GM23338 (cell line): ENCODE data around the gene SEMA7A. TPM values are rescaled to one million over a fixed set of nuclear protein-coding genes. Genes with fewer than 3 reads are reported as not detected.

ENCODE experiments used
- CREB1 ChIP-seq: fragments of 250-450 bp; sonication (Bioruptor Pico); IDR thresholded peaks from 2 replicates; pipeline ENCODE4 v1.5.0; 2020; ENCODE audit warnings: low read depth, mild to moderate bottlenecking, moderate library complexity
- EZH2phosphoT487 ChIP-seq: fragments of 200-600 bp; sonication (generic); IDR thresholded peaks from one replicate; pipeline ENCODE4 v1.8.1; 2018; ENCODE audit warnings: antibody characterized with exemption; ENCODE audit not compliant: unreplicated experiment
- JUNB ChIP-seq: IDR thresholded peaks from one replicate; pipeline ENCODE4 v1.6.1; 2016; ENCODE audit warnings: antibody characterized with exemption; ENCODE audit not compliant: unreplicated experiment
- NANOG ChIP-seq: IDR thresholded peaks from 2 replicates; pipeline ENCODE4 v1.6.1; 2016; ENCODE audit warnings: antibody characterized with exemption, borderline replicate concordance
- ZNF114 ChIP-seq: fragments of 250-450 bp; sonication (Bioruptor Pico); IDR thresholded peaks from 2 replicates; pipeline ENCODE4 v1.5.0; 2020; ENCODE audit warnings: mild to moderate bottlenecking, moderate library complexity
- polyA plus RNA-seq: library from polyadenylated mRNA; unstranded; fragments of >200 nt; fragmentation: Nextera tagmentation; extraction: Ambion mirVana; gene quantifications from 2 replicates; pipeline ENCODE4 v1.2.1, GENCODE V29; 2016
- total RNA-seq: library from RNA; depleted of rRNA; stranded (reverse); fragments of >200 nt; shearing (Covaris generic); gene quantifications from 2 replicates; pipeline ENCODE4 v1.2.3, GENCODE V29; 2014
- TF ChIP-seq, protein P1 (sequence below): fragments of 250-450 bp; sonication (Bioruptor Pico); IDR thresholded peaks from 2 replicates; pipeline ENCODE4 v1.5.0; 2020; ENCODE audit warnings: mild to moderate bottlenecking, moderate library complexity
- TF ChIP-seq, protein P2 (sequence below): IDR thresholded peaks from one replicate; pipeline ENCODE4 v1.6.1; 2018; ENCODE audit warnings: antibody characterized with exemption; ENCODE audit not compliant: unreplicated experiment

The SEMA7A gene
- total and polyA plus RNA-seq, 2 experiments from 2014 or later, result 2.0 to 14.1 TPM

DNA sequence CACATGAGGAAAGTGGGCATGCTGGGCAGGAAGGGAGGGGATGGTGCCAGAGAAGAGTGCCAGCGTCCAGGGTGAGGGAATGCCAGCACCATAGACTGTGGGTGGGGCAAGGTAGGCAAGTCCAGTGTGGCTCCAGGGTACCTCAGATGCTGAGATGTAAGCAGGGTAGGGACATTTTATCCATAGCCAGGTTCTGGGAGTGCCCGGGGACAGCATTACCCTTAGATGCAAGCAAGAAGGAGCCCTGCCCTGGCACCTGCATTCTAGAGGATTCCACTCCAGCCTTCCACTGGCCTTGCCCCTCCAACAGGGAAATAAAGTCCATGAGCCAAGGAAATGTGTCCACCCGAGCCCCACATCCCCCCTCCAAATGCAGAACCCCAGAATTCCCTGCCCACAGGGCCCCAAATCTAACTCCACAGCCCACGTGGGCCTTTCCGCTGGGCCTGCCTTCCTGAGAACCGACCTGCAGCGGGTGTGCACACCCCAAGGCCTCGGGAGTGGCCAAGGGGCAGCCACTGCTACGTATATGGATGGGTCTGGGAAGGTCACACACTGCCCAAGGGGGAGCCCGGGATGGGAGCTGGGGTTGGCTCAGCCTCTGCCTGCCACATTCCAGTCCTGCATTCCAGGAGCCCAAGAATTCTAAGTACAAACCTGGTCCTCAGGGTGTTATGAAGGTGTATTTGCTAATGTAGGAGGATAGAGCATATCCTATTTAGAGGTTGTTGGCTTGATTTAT is 46.0 kb downstream of the SEMA7A start (continued):
- TF ChIP-seq, protein P1, sequence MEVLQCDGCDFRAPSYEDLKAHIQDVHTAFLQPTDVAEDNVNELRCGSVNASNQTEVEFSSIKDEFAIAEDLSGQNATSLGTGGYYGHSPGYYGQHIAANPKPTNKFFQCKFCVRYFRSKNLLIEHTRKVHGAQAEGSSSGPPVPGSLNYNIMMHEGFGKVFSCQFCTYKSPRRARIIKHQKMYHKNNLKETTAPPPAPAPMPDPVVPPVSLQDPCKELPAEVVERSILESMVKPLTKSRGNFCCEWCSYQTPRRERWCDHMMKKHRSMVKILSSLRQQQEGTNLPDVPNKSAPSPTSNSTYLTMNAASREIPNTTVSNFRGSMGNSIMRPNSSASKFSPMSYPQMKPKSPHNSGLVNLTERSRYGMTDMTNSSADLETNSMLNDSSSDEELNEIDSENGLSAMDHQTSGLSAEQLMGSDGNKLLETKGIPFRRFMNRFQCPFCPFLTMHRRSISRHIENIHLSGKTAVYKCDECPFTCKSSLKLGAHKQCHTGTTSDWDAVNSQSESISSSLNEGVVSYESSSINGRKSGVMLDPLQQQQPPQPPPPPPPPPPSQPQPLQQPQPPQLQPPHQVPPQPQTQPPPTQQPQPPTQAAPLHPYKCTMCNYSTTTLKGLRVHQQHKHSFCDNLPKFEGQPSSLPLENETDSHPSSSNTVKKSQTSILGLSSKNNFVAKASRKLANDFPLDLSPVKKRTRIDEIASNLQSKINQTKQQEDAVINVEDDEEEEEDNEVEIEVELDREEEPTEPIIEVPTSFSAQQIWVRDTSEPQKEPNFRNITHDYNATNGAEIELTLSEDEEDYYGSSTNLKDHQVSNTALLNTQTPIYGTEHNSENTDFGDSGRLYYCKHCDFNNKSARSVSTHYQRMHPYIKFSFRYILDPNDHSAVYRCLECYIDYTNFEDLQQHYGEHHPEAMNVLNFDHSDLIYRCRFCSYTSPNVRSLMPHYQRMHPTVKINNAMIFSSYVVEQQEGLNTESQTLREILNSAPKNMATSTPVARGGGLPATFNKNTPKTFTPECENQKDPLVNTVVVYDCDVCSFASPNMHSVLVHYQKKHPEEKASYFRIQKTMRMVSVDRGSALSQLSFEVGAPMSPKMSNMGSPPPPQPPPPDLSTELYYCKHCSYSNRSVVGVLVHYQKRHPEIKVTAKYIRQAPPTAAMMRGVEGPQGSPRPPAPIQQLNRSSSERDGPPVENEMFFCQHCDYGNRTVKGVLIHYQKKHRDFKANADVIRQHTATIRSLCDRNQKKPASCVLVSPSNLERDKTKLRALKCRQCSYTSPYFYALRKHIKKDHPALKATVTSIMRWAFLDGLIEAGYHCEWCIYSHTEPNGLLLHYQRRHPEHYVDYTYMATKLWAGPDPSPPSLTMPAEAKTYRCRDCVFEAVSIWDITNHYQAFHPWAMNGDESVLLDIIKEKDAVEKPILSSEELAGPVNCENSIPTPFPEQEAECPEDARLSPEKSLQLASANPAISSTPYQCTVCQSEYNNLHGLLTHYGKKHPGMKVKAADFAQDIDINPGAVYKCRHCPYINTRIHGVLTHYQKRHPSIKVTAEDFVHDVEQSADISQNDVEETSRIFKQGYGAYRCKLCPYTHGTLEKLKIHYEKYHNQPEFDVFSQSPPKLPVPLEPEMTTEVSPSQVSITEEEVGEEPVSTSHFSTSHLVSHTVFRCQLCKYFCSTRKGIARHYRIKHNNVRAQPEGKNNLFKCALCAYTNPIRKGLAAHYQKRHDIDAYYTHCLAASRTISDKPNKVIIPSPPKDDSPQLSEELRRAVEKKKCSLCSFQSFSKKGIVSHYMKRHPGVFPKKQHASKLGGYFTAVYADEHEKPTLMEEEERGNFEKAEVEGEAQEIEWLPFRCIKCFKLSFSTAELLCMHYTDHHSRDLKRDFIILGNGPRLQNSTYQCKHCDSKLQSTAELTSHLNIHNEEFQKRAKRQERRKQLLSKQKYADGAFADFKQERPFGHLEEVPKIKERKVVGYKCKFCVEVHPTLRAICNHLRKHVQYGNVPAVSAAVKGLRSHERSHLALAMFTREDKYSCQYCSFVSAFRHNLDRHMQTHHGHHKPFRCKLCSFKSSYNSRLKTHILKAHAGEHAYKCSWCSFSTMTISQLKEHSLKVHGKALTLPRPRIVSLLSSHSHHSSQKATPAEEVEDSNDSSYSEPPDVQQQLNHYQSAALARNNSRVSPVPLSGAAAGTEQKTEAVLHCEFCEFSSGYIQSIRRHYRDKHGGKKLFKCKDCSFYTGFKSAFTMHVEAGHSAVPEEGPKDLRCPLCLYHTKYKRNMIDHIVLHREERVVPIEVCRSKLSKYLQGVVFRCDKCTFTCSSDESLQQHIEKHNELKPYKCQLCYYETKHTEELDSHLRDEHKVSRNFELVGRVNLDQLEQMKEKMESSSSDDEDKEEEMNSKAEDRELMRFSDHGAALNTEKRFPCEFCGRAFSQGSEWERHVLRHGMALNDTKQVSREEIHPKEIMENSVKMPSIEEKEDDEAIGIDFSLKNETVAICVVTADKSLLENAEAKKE (CRISPR knock-in tag), result no peak
- TF ChIP-seq EZH2phosphoT487 (no peak), ZNF114 (CRISPR knock-in tag) (no peak), CREB1 (no peak), JUNB (no peak), NANOG (no peak)
- TF ChIP-seq, protein P2, sequence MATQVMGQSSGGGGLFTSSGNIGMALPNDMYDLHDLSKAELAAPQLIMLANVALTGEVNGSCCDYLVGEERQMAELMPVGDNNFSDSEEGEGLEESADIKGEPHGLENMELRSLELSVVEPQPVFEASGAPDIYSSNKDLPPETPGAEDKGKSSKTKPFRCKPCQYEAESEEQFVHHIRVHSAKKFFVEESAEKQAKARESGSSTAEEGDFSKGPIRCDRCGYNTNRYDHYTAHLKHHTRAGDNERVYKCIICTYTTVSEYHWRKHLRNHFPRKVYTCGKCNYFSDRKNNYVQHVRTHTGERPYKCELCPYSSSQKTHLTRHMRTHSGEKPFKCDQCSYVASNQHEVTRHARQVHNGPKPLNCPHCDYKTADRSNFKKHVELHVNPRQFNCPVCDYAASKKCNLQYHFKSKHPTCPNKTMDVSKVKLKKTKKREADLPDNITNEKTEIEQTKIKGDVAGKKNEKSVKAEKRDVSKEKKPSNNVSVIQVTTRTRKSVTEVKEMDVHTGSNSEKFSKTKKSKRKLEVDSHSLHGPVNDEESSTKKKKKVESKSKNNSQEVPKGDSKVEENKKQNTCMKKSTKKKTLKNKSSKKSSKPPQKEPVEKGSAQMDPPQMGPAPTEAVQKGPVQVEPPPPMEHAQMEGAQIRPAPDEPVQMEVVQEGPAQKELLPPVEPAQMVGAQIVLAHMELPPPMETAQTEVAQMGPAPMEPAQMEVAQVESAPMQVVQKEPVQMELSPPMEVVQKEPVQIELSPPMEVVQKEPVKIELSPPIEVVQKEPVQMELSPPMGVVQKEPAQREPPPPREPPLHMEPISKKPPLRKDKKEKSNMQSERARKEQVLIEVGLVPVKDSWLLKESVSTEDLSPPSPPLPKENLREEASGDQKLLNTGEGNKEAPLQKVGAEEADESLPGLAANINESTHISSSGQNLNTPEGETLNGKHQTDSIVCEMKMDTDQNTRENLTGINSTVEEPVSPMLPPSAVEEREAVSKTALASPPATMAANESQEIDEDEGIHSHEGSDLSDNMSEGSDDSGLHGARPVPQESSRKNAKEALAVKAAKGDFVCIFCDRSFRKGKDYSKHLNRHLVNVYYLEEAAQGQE, result no peak
